HG03442 (cell line): ENCODE measurements around the gene CDR2.
"Not testable (repeated sequence)": the region's sequence is repeated elsewhere in the genome, so short reads cannot be mapped to it uniquely, and the experiment has no call there.

Source experiments
- ATAC-seq: cut with Tn5 transposase; IDR thresholded peaks from one replicate; pipeline ENCODE4 v1.9.1; 2021; ENCODE audit warnings: mild to moderate bottlenecking, moderate library complexity; ENCODE audit not compliant: unreplicated experiment

Gene CDR2

GRCh38 chr16:22353191-22353919, 21.1 kb downstream of the CDR2 start:
- no peak for ATAC-seq

- no peak for ATAC-seq
Observed at GRCh38 chr16:22352723-22353122, 21.7 kb downstream of the CDR2 start.

GRCh38 chr16:22352140-22352539, 22.3 kb downstream of the CDR2 start:
- no peak for ATAC-seq

DNA sequence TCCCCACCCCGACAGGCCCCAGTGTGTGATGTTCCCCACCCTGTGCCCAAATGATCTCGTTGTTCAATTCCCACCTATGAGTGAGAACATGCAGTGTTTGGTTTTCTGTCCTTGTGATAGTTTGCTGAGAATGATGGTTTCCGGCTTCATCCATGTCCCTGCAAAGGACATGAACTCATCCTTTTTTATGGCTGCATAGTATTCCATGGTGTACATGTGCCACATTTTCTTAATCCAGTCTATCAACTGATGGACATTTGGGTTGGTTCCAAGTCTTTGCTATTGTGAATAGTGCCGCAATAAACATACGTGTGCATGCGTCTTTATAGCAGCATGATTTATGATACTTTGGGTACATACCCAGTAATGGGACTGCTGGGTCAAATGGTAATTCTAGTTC, 23.4 kb downstream of the CDR2 start:
- not testable (repeated sequence) for ATAC-seq

GRCh38 chr16:22348291-22348690, 26.1 kb downstream of the CDR2 start:
- ATAC-seq, result no peak

DNA sequence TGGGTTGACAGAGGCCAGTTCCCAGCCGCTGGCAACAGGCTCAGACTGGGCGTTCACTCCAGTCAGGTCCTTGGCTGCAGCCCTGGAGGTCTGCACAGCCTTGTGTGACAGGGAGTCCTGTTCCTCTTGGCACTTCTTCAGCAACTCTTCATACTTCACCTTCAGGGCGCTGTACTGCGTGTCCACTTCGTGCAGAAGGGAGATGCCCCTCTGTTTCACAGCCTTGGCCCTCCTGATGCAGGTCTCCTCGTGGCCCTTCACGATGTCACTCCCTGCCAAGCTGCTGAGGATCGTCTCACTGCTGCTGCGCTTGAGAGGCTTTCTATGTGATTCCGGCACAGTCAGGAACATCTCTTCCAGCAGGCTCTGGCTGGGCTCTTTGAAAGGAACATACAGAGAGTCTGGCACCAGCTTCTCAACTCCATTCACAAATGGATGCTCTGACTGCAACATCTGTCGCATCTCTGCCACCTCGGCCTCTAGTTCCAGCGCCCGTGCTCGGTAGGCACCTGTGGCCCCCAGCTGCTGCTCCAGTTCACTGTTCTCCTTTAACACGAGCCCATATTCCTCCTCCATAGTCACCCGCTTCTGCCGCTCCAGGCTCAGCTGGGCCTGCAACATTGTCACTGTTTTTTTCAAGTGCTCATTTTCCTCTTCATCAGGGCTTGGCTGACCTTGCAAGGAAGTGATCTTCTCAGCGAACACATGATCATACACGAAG, 27.2 kb downstream of the CDR2 start:
- no peak for ATAC-seq

GRCh38 chr16:22346483-22346882, 27.9 kb downstream of the CDR2 start:
- no peak for ATAC-seq

DNA sequence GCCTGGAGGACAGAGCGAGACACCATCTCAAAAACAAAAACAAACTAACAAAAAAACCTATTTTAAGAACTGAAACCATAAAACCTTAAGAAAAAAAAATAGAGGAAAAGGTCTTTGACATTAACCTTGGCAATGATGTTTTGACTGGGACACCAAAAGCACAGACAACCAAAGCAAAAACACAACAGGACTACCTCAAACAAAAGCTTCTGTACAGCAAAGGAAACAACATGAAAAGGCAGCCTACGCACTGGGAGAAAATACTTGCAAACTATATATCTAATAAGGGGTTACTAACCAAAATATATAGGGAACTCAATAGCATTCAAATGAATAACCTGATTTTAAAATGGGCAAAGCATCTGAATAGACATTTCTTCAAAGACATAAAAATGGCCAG, 32.3 kb downstream of the CDR2 start:
- no peak for ATAC-seq

GRCh38 chr16:22340945-22341344, 33.5 kb downstream of the CDR2 start:
- ATAC-seq, result no peak

- ATAC-seq, result no peak
Observed at GRCh38 chr16:22337849-22338635, 36.4 kb downstream of the CDR2 start.

- no peak for ATAC-seq
Observed at GRCh38 chr16:22337045-22337444, 37.4 kb downstream of the CDR2 start.

- ATAC-seq, result no peak
Observed at GRCh38 chr16:22336581-22336980, 37.8 kb downstream of the CDR2 start.

DNA sequence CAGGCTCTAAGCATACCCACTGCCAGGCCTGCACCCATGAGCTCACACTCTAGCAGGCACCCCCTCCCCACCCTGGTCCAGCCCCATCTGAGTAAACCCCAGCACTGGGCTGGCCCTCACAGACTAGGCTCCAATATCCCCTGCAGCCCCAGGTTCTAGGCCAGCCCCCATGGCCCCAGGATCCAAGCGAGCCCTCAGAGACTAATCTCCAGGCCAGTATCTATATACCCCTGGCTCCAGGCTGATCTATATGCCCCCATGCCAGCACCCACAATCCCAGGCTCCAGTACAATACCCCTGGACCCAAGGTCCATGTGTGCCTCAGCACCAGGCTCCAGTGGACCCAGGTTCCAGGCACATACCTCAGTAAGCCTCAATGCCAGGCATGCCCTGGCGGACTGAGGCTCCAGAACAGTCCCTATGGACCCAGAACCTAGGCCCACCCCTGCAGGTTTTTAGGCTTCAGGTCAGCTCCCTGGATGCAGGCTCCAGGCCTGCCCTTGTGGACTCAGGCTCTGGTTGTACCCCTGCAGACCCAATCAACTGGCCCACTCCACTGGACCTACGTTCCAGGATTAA, 38.7 kb downstream of the CDR2 start:
- no peak for ATAC-seq

DNA sequence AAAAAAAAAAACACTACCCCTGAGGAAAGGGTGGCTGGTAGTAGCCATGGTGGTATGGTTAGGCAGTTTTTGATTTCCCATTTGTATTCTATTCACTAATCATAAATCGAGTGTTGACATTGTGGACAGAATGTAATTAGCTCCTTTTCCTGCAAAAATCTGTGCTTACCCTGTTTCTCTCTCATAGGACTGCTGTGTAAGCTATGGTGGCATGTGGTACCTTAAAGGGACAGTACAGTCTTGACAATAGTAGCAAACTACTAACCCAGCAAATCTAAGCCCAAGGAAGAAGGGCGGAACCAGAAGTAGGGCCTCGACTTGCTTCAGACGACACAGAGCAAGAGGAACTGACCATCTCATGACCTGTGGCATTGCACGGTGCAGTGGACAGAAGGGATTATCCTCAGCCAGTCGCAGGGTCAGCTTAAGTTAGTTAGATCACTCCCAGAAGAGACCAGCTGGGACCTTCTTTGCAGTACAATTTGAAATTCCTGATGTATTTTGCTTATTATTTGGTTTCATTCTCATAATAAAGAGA, 40.9 kb downstream of the CDR2 start:
- no peak for ATAC-seq

- ATAC-seq, result no peak
Observed at GRCh38 chr16:22330326-22330725, 44.1 kb downstream of the CDR2 start.

- no peak for ATAC-seq
Observed at GRCh38 chr16:22329199-22329695, 45.2 kb downstream of the CDR2 start.

GRCh38 chr16:22328081-22328725, 46.2 kb downstream of the CDR2 start:
- ATAC-seq, result no peak

- no peak for ATAC-seq
Observed at GRCh38 chr16:22327446-22327775, 47.0 kb downstream of the CDR2 start.

- no peak for ATAC-seq
Observed at GRCh38 chr16:22326771-22327445, 47.5 kb downstream of the CDR2 start.

DNA sequence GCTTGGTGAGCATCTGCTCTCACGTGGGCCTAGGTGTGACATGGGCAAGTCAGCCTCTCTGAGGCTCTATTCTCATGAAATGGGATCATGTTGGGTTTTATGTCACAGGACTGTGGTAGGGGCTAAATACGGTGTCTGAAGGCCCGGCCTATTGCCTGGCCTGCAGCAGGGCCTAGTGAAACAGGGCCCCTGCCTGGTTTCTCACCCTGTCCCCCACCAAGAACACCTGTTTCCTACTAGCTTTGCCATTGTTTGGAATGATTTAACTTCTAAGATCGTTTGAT, 48.1 kb downstream of the CDR2 start:
- ATAC-seq, result no peak
